ENCODE data around the gene CSN2. TPM values are rescaled to one million over a fixed set of nuclear protein-coding genes. Genes with fewer than 3 reads are reported as not detected.
"Not testable (repeated sequence)": the region's sequence is repeated elsewhere in the genome, so short reads cannot be mapped to it uniquely, and the experiment has no call there.

Gene CSN2
- total and polyA plus RNA-seq, 4 donors = not detected

GRCh38 chr4:69934150-69934549 is 31.4 kb downstream of the CSN2 start:
- peak in 2 of 3 donors; percentile 20 to 33 for DNase-seq
- Histone ChIP-seq H3K27ac (ENCODE audit: low read depth in 1 of 2, low read length in 1 of 2) (no peak overlapping the region), H3K27me3 (ENCODE audit: control insufficient read depth in 3 of 3, insufficient read depth in 3 of 3, low read length in 2 of 3) (no peaks in the 10 kb centered on the region), H3K9ac (ENCODE audit: insufficient read depth in 1 of 2, low read length in 2 of 2) (no peak overlapping the region), H3K9me3 (ENCODE audit: control insufficient read depth in 4 of 4, insufficient read depth in 3 of 4, low read length in 3 of 4) (no peaks in the 10 kb centered on the region), H3K4me1 (ENCODE audit: control insufficient read depth in 5 of 5, insufficient read depth in 5 of 5, low read length in 5 of 5) (peaks cover 0 to 3% (median 0%) of the 10 kb centered on the region in 5 donors), H3K4me3 (no peak overlapping the region), H3K36me3 (ENCODE audit: control insufficient read depth in 4 of 4, insufficient read depth in 4 of 4, low read length in 4 of 4) (no peaks in the 10 kb centered on the region)
- no peak for ATAC-seq (ENCODE audit: insufficient read depth, low FRiP score)
- WGBS, 2 donors = 66 to 80% methylated on average over 4 of the region's 4 CpGs
- TF ChIP-seq CTCF (IDR thresholded peaks at IDR 0.05; ENCODE audit: control extremely low read depth, extremely low read depth) = no peak

GRCh38 chr4:69930768-69931167 is 34.8 kb downstream of the CSN2 start, which contains the start of gene CSN1S1:
TSS of gene CSN1S1 (plus strand) at chr4:69931068. CDS start at chr4:69932556, 1,488 bp downstream.
- H3K27ac ChIP-seq (ENCODE audit: low read depth in 1 of 2, low read length in 1 of 2) = no peak within 1 kb of the TSS
- H3K9me3 ChIP-seq (ENCODE audit: control insufficient read depth in 4 of 4, insufficient read depth in 3 of 4, low read length in 3 of 4) = no peaks in the 10 kb centered on the region
- no peak within 1 kb of the TSS for H3K9ac ChIP-seq (ENCODE audit: insufficient read depth in 1 of 2, low read length in 2 of 2)
- ATAC-seq (ENCODE audit: insufficient read depth, low FRiP score) (no peak), DNase-seq (no peak)
- H3K4me3 ChIP-seq = no peak within 1 kb of the TSS
- no peaks in the 10 kb centered on the region for H3K36me3 ChIP-seq (ENCODE audit: control insufficient read depth in 4 of 4, insufficient read depth in 4 of 4, low read length in 4 of 4)
- H3K4me1 ChIP-seq (ENCODE audit: control insufficient read depth in 5 of 5, insufficient read depth in 5 of 5, low read length in 5 of 5) = peaks cover 0 to 3% (median 0%) of the 10 kb centered on the region in 5 donors
- H3K27me3 ChIP-seq (ENCODE audit: control insufficient read depth in 3 of 3, insufficient read depth in 3 of 3, low read length in 2 of 3) = no peaks in the 10 kb centered on the region
- TF ChIP-seq CTCF (IDR thresholded peaks at IDR 0.05; ENCODE audit: control extremely low read depth, extremely low read depth) = no peak
- 95% methylated on average over 3 of the region's 3 CpGs for WGBS, 2 donors

- ATAC-seq (ENCODE audit: insufficient read depth, low FRiP score); H3K36me3 ChIP-seq (ENCODE audit: control insufficient read depth in 4 of 4, insufficient read depth in 4 of 4, low read length in 4 of 4); H3K9ac ChIP-seq (ENCODE audit: insufficient read depth in 1 of 2, low read length in 2 of 2); H3K27me3 ChIP-seq (ENCODE audit: control insufficient read depth in 3 of 3, insufficient read depth in 3 of 3, low read length in 2 of 3); DNase-seq; H3K27ac ChIP-seq (ENCODE audit: low read depth in 1 of 2, low read length in 1 of 2); H3K9me3 ChIP-seq (ENCODE audit: control insufficient read depth in 4 of 4, insufficient read depth in 3 of 4, low read length in 3 of 4); H3K4me1 ChIP-seq (ENCODE audit: control insufficient read depth in 5 of 5, insufficient read depth in 5 of 5, low read length in 5 of 5); H3K4me3 ChIP-seq: not testable (repeated sequence)
- 92 to 94% methylated on average over 30 to 33 of the region's 33 CpGs for WGBS, 2 donors
Measured at GRCh38 chr4:69923782-69924410, 41.6 kb downstream of the CSN2 start.

- no peaks in the 10 kb centered on the region for H3K9me3 ChIP-seq (ENCODE audit: control insufficient read depth in 4 of 4, insufficient read depth in 3 of 4, low read length in 3 of 4)
- DNase-seq (no peak), ATAC-seq (ENCODE audit: insufficient read depth, low FRiP score) (no peak)
- no peak overlapping the region for H3K4me3 ChIP-seq
- H3K27me3 ChIP-seq (ENCODE audit: control insufficient read depth in 3 of 3, insufficient read depth in 3 of 3, low read length in 2 of 3) = no peaks in the 10 kb centered on the region
- H3K9ac ChIP-seq (ENCODE audit: insufficient read depth in 1 of 2, low read length in 2 of 2) = no peak overlapping the region
- H3K4me1 ChIP-seq (ENCODE audit: control insufficient read depth in 5 of 5, insufficient read depth in 5 of 5, low read length in 5 of 5) = no peaks in the 10 kb centered on the region
- no peaks in the 10 kb centered on the region for H3K36me3 ChIP-seq (ENCODE audit: control insufficient read depth in 4 of 4, insufficient read depth in 4 of 4, low read length in 4 of 4)
- no peak for TF ChIP-seq CTCF (IDR thresholded peaks at IDR 0.05; ENCODE audit: control extremely low read depth, extremely low read depth)
- H3K27ac ChIP-seq (ENCODE audit: low read depth in 1 of 2, low read length in 1 of 2) = no peak overlapping the region
- WGBS, 2 donors = 48 to 54% methylated on average over 4 of the region's 4 CpGs
Measured at GRCh38 chr4:69920874-69921273, 44.7 kb downstream of the CSN2 start.

All from lung (tissue), 12 donors.